ENCODE results near the gene PCDH9. TPM values are rescaled to one million over a fixed set of nuclear protein-coding genes. Genes with fewer than 3 reads are reported as not detected.

The PCDH9 gene
- total RNA-seq, 1 donor from 2014 or later, result 33.8 TPM

DNA sequence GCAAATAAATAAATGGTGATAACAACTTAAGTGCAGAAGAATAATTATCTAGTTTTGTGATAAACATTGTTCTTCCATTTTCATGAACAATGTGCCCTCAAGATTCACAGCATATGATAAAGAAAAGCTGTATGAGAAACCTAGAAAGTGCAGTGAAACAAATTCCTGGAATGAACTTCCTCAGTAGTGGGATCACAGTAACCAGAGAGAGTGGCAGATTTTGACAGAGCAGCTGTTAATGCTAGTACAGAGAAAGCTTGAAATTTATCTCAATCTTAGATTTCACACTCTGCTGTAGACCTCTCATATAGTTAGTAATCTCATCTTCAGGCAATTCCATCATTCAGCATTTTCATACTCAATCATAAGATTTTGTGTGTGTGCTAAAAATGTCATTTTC is 664.9 kb downstream of the PCDH9 start:
- Mint-ChIP-seq H3K27me3 (ENCODE audit: unreplicated experiment) (no peaks in the 10 kb centered on the region), H3K27ac (ENCODE audit: unreplicated experiment) (no peak overlapping the region), H3K36me3 (ENCODE audit: unreplicated experiment) (no peaks in the 10 kb centered on the region), H3K9me3 (ENCODE audit: unreplicated experiment) (peaks cover 5% of the 10 kb centered on the region), H3K4me3 (ENCODE audit: unreplicated experiment) (no peak overlapping the region), H3K4me1 (ENCODE audit: unreplicated experiment) (peaks cover 10% of the 10 kb centered on the region)
- TF ChIP-seq, protein P1, sequence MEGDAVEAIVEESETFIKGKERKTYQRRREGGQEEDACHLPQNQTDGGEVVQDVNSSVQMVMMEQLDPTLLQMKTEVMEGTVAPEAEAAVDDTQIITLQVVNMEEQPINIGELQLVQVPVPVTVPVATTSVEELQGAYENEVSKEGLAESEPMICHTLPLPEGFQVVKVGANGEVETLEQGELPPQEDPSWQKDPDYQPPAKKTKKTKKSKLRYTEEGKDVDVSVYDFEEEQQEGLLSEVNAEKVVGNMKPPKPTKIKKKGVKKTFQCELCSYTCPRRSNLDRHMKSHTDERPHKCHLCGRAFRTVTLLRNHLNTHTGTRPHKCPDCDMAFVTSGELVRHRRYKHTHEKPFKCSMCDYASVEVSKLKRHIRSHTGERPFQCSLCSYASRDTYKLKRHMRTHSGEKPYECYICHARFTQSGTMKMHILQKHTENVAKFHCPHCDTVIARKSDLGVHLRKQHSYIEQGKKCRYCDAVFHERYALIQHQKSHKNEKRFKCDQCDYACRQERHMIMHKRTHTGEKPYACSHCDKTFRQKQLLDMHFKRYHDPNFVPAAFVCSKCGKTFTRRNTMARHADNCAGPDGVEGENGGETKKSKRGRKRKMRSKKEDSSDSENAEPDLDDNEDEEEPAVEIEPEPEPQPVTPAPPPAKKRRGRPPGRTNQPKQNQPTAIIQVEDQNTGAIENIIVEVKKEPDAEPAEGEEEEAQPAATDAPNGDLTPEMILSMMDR (IDR thresholded peaks at IDR 0.05), result no peak
- DNase-seq (ENCODE audit: extremely low spot score, unreplicated experiment), result no peak

DNA sequence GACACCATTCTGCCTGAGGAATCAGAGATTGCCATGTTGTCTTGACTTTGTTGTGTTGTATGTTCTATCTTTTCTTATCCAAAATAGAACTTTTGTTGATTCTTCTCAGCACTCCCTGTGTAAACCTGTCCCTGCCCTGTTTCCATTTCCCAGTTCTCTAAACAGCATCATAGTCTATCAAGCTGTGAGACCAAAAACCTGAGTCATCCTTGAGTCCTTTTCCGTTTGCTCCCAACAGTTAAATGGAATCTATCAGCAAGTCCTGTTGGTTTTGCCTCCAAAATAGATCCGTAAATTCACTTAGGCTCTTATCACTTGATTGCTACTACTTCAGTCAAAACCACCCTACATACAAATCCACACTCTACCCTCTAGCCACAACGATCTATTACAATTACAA is 667.1 kb downstream of the PCDH9 start:
- Mint-ChIP-seq H3K4me3 (ENCODE audit: unreplicated experiment) (no peak overlapping the region), H3K9me3 (ENCODE audit: unreplicated experiment) (peaks cover 5% of the 10 kb centered on the region), H3K36me3 (ENCODE audit: unreplicated experiment) (no peaks in the 10 kb centered on the region), H3K27me3 (ENCODE audit: unreplicated experiment) (no peaks in the 10 kb centered on the region), H3K4me1 (ENCODE audit: unreplicated experiment) (peaks cover 21% of the 10 kb centered on the region), H3K27ac (ENCODE audit: unreplicated experiment) (no peak overlapping the region)
- TF ChIP-seq, protein P1 (IDR thresholded peaks at IDR 0.05), result no peak
- DNase-seq (ENCODE audit: extremely low spot score, unreplicated experiment), result no peak

DNA sequence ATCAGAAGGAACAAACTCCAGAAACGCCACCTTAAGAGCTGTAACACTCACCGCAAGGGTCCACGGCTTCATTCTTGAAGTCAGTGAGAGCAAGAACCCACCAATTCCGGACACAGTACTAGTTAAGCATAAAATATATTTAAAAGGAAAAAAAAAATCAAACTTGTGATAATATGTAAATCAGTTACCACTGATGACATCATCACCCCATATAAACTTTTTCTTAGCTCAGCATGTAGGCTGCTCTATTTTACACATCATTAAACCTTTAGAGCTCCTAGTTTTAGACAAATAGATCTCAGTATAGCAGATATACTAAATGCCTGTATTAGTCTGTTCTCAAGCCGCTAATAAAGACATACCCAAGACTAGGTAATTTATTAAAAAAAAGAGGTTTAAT is 668.1 kb downstream of the PCDH9 start:
- DNase-seq (ENCODE audit: extremely low spot score, unreplicated experiment), result no peak
- no peak overlapping the region for H3K27ac Mint-ChIP-seq (ENCODE audit: unreplicated experiment)
- peaks cover 5% of the 10 kb centered on the region for H3K9me3 Mint-ChIP-seq (ENCODE audit: unreplicated experiment)
- no peaks in the 10 kb centered on the region for H3K36me3 Mint-ChIP-seq (ENCODE audit: unreplicated experiment)
- H3K27me3 Mint-ChIP-seq (ENCODE audit: unreplicated experiment), result no peaks in the 10 kb centered on the region
- no peak overlapping the region for H3K4me3 Mint-ChIP-seq (ENCODE audit: unreplicated experiment)
- TF ChIP-seq, protein P1 (IDR thresholded peaks at IDR 0.05), result no peak
- peaks cover 27% of the 10 kb centered on the region for H3K4me1 Mint-ChIP-seq (ENCODE audit: unreplicated experiment)

DNA sequence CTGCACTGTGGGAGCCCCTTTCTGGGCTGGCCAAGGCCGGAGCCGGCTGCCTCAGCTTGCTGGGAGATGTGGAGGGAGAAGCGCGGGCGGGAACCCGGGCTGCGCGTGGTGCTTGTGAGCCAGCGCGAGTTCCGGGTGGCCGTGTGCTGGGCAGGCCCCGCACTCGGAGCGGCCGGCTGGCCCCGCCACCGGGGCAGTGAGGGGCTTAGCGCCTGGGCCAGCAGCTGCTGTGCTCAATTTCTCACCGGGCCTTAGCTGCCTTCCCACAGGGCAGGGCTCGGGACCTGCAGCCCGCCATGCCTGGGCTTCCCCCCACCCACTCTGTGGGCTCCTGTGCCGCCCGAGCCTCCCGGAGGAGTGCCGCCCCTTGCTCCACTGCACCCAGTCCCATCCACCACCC is 669.1 kb downstream of the PCDH9 start:
- Mint-ChIP-seq H3K27me3 (ENCODE audit: unreplicated experiment) (no peaks in the 10 kb centered on the region), H3K27ac (ENCODE audit: unreplicated experiment) (no peak overlapping the region), H3K36me3 (ENCODE audit: unreplicated experiment) (no peaks in the 10 kb centered on the region), H3K9me3 (ENCODE audit: unreplicated experiment) (peaks cover 5% of the 10 kb centered on the region), H3K4me3 (ENCODE audit: unreplicated experiment) (no peak overlapping the region), H3K4me1 (ENCODE audit: unreplicated experiment) (peaks cover 27% of the 10 kb centered on the region)
- DNase-seq (ENCODE audit: extremely low spot score, unreplicated experiment), result no peak
- TF ChIP-seq, protein P1 (IDR thresholded peaks at IDR 0.05), result no peak

DNA sequence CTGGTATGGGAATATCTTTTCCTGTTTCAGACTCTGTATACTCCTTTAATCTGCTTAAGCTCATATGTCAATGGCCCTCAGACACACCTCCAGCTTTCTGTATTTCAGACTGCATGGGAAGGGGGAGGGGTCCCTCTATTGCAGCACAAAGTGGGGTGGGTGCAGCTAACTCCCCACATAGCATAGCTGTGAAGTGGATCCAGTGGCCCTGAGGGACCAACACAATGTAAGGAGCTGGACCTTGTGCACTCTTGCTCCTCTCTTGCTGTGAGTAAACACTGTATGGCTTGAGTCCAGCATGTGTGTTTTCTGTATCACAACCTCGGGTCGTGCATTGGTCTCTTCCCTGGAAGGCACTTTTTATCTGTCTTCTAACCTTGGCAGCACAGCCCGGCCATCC is 669.9 kb downstream of the PCDH9 start:
- H3K27me3 Mint-ChIP-seq (ENCODE audit: unreplicated experiment), result no peaks in the 10 kb centered on the region
- H3K27ac Mint-ChIP-seq (ENCODE audit: unreplicated experiment), result no peak overlapping the region
- TF ChIP-seq, protein P1 (IDR thresholded peaks at IDR 0.05), result no peak
- H3K36me3 Mint-ChIP-seq (ENCODE audit: unreplicated experiment), result no peaks in the 10 kb centered on the region
- peaks cover 5% of the 10 kb centered on the region for H3K9me3 Mint-ChIP-seq (ENCODE audit: unreplicated experiment)
- H3K4me3 Mint-ChIP-seq (ENCODE audit: unreplicated experiment), result no peak overlapping the region
- DNase-seq (ENCODE audit: extremely low spot score, unreplicated experiment), result no peak
- H3K4me1 Mint-ChIP-seq (ENCODE audit: unreplicated experiment), result peaks cover 21% of the 10 kb centered on the region
